Fibroblast of lung (primary cell): Measurements from ENCODE around the gene OR2T4. TPM values are rescaled to one million over a fixed set of nuclear protein-coding genes. Genes with fewer than 3 reads are reported as not detected.

ENCODE experiments used
- DNase-seq, 2 donors: peaks; one replicate each; pipeline versions ENCODE4 v3.0.0 to v3.0.0-alpha.2; 2010; ENCODE audit warnings: low read depth in 2 of 2
- H2AFZ ChIP-seq: 2 replicates; pipeline ENCODE4 v1.5.1; 2012; ENCODE audit warnings: low read length, control low read depth, inconsistent platforms
- H3K27ac ChIP-seq: 2 replicates; pipeline ENCODE4 v1.5.1; 2011; ENCODE audit warnings: low read length, control low read depth; ENCODE audit not compliant: insufficient read depth
- H3K27me3 ChIP-seq: 2 replicates; pipeline ENCODE4 v1.5.1; 2011; ENCODE audit warnings: mild to moderate bottlenecking, low read length; ENCODE audit not compliant: control insufficient read depth, insufficient read depth
- H3K36me3 ChIP-seq: 2 replicates; pipeline ENCODE4 v1.5.1; 2011; ENCODE audit warnings: low read length; ENCODE audit not compliant: control insufficient read depth, insufficient read depth
- H3K4me1 ChIP-seq: 2 replicates; pipeline ENCODE4 v1.5.1; 2011; ENCODE audit warnings: low read length; ENCODE audit not compliant: control insufficient read depth, insufficient read depth; ENCODE audit errors: extremely low read depth
- H3K4me2 ChIP-seq: 2 replicates; pipeline ENCODE4 v1.5.1; 2011; ENCODE audit warnings: low read length, control low read depth; ENCODE audit not compliant: insufficient read depth; ENCODE audit errors: extremely low read depth
- H3K4me3 ChIP-seq, 4 experiments: fragments of 200-600 bp in 1 of 4; sonication (generic) in 1 of 4; replicated peaks in 1 of 4; 2 replicates each; pipeline ENCODE4 v1.5.1; 2011 to 2016; ENCODE audit warnings: low read length in 4 of 4, low read depth in 3 of 4, mild to moderate bottlenecking in 3 of 4, control low read depth in 2 of 4, inconsistent platforms in 1 of 4, mixed read lengths in 1 of 4; ENCODE audit not compliant: insufficient read depth in 1 of 4; ENCODE audit errors: control extremely low read depth in 1 of 4
- H3K79me2 ChIP-seq: 2 replicates; pipeline ENCODE4 v1.5.1; 2012; ENCODE audit warnings: mild to moderate bottlenecking, low read length, inconsistent platforms; ENCODE audit not compliant: control insufficient read depth, insufficient read depth
- H3K9ac ChIP-seq: 2 replicates; pipeline ENCODE4 v1.5.1; 2011; ENCODE audit warnings: mild to moderate bottlenecking, low read length, control low read depth; ENCODE audit not compliant: insufficient read depth
- H3K9me3 ChIP-seq: 2 replicates; pipeline ENCODE4 v1.5.1; 2012; ENCODE audit warnings: low read depth, low read length; ENCODE audit not compliant: control insufficient read depth, insufficient read depth
- H4K20me1 ChIP-seq: 2 replicates; pipeline ENCODE4 v1.5.1; 2011; ENCODE audit warnings: low read length; ENCODE audit not compliant: control insufficient read depth, insufficient read depth; ENCODE audit errors: extremely low read depth
- CTCF ChIP-seq, 2 donors: IDR thresholded peaks in 1 of 2; conservative IDR thresholded peaks in 1 of 2; 1 replicate in 1 of 2; 2 replicates in 1 of 2; pipeline ENCODE4 v1.5.1; 2011 to 2012; ENCODE audit warnings: low read length in 2 of 2, control low read depth in 1 of 2, inconsistent platforms in 1 of 2, low read depth in 1 of 2, mild to moderate bottlenecking in 1 of 2
- EZH2 ChIP-seq: IDR thresholded peaks from 2 replicates; pipeline ENCODE4 v1.5.1; 2012; ENCODE audit warnings: low read length, control low read depth, mild to moderate bottlenecking; ENCODE audit errors: missing control alignments
- polyA plus RNA-seq, 2 donors: library from polyadenylated mRNA; depleted of rRNA in 1 of 2; stranded (reverse) in 1 of 2; unstranded in 1 of 2; fragments of >200 nt; gene quantifications; 2 replicates each; pipeline ENCODE4 v1.2.1, GENCODE V29; 2011 to 2012; ENCODE audit warnings: missing spikeins in 1 of 2
- total RNA-seq: library from RNA; depleted of rRNA; stranded (reverse); fragments of >200 nt; gene quantifications from 2 replicates; pipeline ENCODE4 v1.2.1, GENCODE V29; 2014

The OR2T4 gene
- total and polyA plus RNA-seq, 2 donors (not counting 1 experiment from before 2014, with no cell fraction given): not detected

DNA sequence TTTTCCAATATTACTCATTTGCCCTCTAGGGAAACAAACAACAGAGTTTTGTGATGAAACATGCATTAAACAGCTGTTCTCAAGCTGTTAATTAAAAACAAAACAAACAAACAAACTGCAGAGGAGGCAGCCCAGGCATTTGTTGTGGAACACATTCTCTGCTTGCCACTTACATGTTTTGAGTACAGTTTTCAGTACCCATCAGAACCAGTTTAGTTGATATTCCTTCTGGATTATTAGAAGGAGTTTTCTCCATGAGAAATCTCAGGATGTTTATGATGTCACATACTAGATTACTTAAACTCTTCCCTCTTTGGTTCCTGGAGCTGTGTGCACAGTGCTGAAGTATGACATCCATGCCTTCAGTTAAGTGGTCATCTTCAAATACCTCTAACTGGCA is 14.0 kb downstream of the OR2T4 start, which contains the start of gene OR2T6:
Gene OR2T6 (plus strand): TSS at position 301 of the 400 bp plus-strand sequence. CDS start 11,863 bp downstream, outside the sequence.
- Histone ChIP-seq H3K79me2 (no peaks in the 10 kb centered on the region), H4K20me1 (no peaks in the 10 kb centered on the region), H2AFZ (no peak within 1 kb of the TSS), H3K27me3 (no peaks in the 10 kb centered on the region), H3K9ac (no peak within 1 kb of the TSS), H3K9me3 (no peaks in the 10 kb centered on the region), H3K36me3 (no peaks in the 10 kb centered on the region), H3K4me2 (no peak within 1 kb of the TSS), H3K4me3 (no peak within 1 kb of the TSS), H3K27ac (no peak within 1 kb of the TSS), H3K4me1 (no peaks in the 10 kb centered on the region)
- no peak for DNase-seq
- no peak for TF ChIP-seq CTCF (conservative IDR thresholded peaks at IDR 0.05 in 1 of 2, IDR thresholded peaks at IDR 0.05 in 1 of 2; ENCODE audit: low read depth in 1 of 2, low read length in 2 of 2)
- TF ChIP-seq EZH2: no peak

- H3K4me3 ChIP-seq: no peak overlapping the region
- H2AFZ ChIP-seq: no peak overlapping the region
- H3K36me3 ChIP-seq: no peaks in the 10 kb centered on the region
- H3K9me3 ChIP-seq: no peaks in the 10 kb centered on the region
- no peak overlapping the region for H3K4me2 ChIP-seq
- H3K4me1 ChIP-seq: no peaks in the 10 kb centered on the region
- no peaks in the 10 kb centered on the region for H3K27me3 ChIP-seq
- no peak overlapping the region for H3K27ac ChIP-seq
- H4K20me1 ChIP-seq: no peaks in the 10 kb centered on the region
- no peak overlapping the region for H3K9ac ChIP-seq
- no peaks in the 10 kb centered on the region for H3K79me2 ChIP-seq
- TF ChIP-seq CTCF (conservative IDR thresholded peaks at IDR 0.05 in 1 of 2, IDR thresholded peaks at IDR 0.05 in 1 of 2; ENCODE audit: low read depth in 1 of 2, low read length in 2 of 2) (no peak), EZH2 (no peak)
- no peak for DNase-seq
Observed at GRCh38 chr1:248376916-248377315, 15.5 kb downstream of the OR2T4 start.

GRCh38 chr1:248380854-248381253 is 19.4 kb downstream of the OR2T4 start:
- no peaks in the 10 kb centered on the region for H3K79me2 ChIP-seq
- H3K36me3 ChIP-seq: no peaks in the 10 kb centered on the region
- H3K4me2 ChIP-seq: no peak overlapping the region
- no peak overlapping the region for H2AFZ ChIP-seq
- H3K4me1 ChIP-seq: no peaks in the 10 kb centered on the region
- DNase-seq: no peak
- H3K9me3 ChIP-seq: no peaks in the 10 kb centered on the region
- H3K27me3 ChIP-seq: no peaks in the 10 kb centered on the region
- no peak for TF ChIP-seq CTCF (conservative IDR thresholded peaks at IDR 0.05 in 1 of 2, IDR thresholded peaks at IDR 0.05 in 1 of 2; ENCODE audit: low read depth in 1 of 2, low read length in 2 of 2)
- no peak for TF ChIP-seq EZH2
- no peak overlapping the region for H3K4me3 ChIP-seq
- H4K20me1 ChIP-seq: no peaks in the 10 kb centered on the region
- H3K27ac ChIP-seq: no peak overlapping the region
- H3K9ac ChIP-seq: no peak overlapping the region
